HepG2 (cell line): ENCODE measurements around the gene HCFC2. TPM values are rescaled to one million over a fixed set of nuclear protein-coding genes. Genes with fewer than 3 reads are reported as not detected.
A peak's percentile ranks its signal among the peaks of the same experiment; 100 is the strongest.

ENCODE experiments used
- CENPX ChIP-seq: sonication (generic); formaldehyde crosslinking; IDR thresholded peaks from 2 replicates; pipeline ENCODE4 v1.9.0; 2021; ENCODE audit warnings: mild to moderate bottlenecking, missing genetic modification reagents, moderate library complexity
- ETV6 ChIP-seq: sonication (generic); formaldehyde crosslinking; conservative IDR thresholded peaks from 2 replicates; pipeline ENCODE4 v1.4.0; 2020; ENCODE audit warnings: missing genetic modification reagents
- MAFF ChIP-seq: IDR thresholded peaks from 2 replicates; pipeline ENCODE4 v1.6.1; 2011; ENCODE audit warnings: low read depth, low read length, improper control_type of control experiment
- MXI1 ChIP-seq: IDR thresholded peaks from 3 replicates; pipeline ENCODE4 v1.6.1; 2012; ENCODE audit warnings: low read depth, low read length, inconsistent platforms, borderline replicate concordance
- SAFB2 ChIP-seq: sonication (generic); formaldehyde crosslinking; IDR thresholded peaks from 2 replicates; pipeline ENCODE4 v1.5.1; 2020; ENCODE audit warnings: missing genetic modification reagents, low read depth, mild to moderate bottlenecking, borderline replicate concordance
- SP5 ChIP-seq: IDR thresholded peaks from 2 replicates; pipeline ENCODE4 v1.6.1; 2016; ENCODE audit warnings: low read depth, borderline replicate concordance
- SRSF1 ChIP-seq: fragments of 200-400 bp; formaldehyde crosslinking; optimal IDR thresholded peaks from 2 replicates; pipeline ENCODE3; 2017; ENCODE audit warnings: mild to moderate bottlenecking, low read depth, low read length, moderate library complexity
- ZMYM3 ChIP-seq: sonication (generic); formaldehyde crosslinking; IDR thresholded peaks from 2 replicates; pipeline ENCODE4 v1.5.1; 2020; ENCODE audit warnings: mild to moderate bottlenecking, missing genetic modification reagents
- ZNF549 ChIP-seq: sonication (generic); formaldehyde crosslinking; IDR thresholded peaks from 2 replicates; pipeline ENCODE4 v1.5.0; 2020; ENCODE audit warnings: missing genetic modification reagents
- ZSCAN30 ChIP-seq: sonication (generic); formaldehyde crosslinking; IDR thresholded peaks from 2 replicates; pipeline ENCODE4 v1.5.0; 2020; ENCODE audit warnings: mild to moderate bottlenecking, missing genetic modification reagents
- polyA plus RNA-seq, 8 experiments: library from polyadenylated mRNA; depleted of rRNA in 3 of 8; stranded (reverse) in 7 of 8; unstranded in 1 of 8; fragments of >200 nt; fragmentation: Illumina TruSeq in 4 of 8; extraction: Trizol in 4 of 8; gene quantifications; 2 replicates each; pipeline versions ENCODE4 v1.2.1 to v1.2.3, GENCODE V29; 2011 to 2016; ENCODE audit warnings: low read depth in 4 of 8, missing spikeins in 1 of 8, mixed read lengths in 1 of 8; ENCODE audit not compliant: insufficient read depth in 1 of 8
- total RNA-seq, 5 experiments: library from RNA; depleted of rRNA; stranded (reverse); fragments of >200 nt; fragmentation: Illumina TruSeq; extraction: Trizol; gene quantifications; 2 replicates each; pipeline ENCODE4 v1.2.3, GENCODE V29; 2016; ENCODE audit warnings: low read depth in 1 of 5
- TF ChIP-seq, protein P1 (sequence below): sonication (generic); formaldehyde crosslinking; IDR thresholded peaks from 2 replicates; pipeline ENCODE4 v1.4.0; 2020; ENCODE audit warnings: missing genetic modification reagents
- TF ChIP-seq, protein P2 (sequence below), 2 experiments: fragments of 450-650 bp in 1 of 2; sonication (generic) in 1 of 2; formaldehyde crosslinking in 1 of 2; IDR thresholded peaks; 2 replicates each; pipeline versions ENCODE4 v1.6.1 to v1.8.0; 2016 to 2022; ENCODE audit warnings: antibody characterized with exemption in 1 of 2, mild to moderate bottlenecking in 1 of 2, missing genetic modification reagents in 1 of 2
- TF ChIP-seq, protein P3 (sequence below): sonication (generic); formaldehyde crosslinking; IDR thresholded peaks from 2 replicates; pipeline ENCODE4 v1.8.1; 2022; ENCODE audit warnings: low read depth, mild to moderate bottlenecking, missing genetic modification reagents
- TF ChIP-seq, protein P4 (sequence below): IDR thresholded peaks from 2 replicates; pipeline ENCODE4 v1.6.1; 2016

The HCFC2 gene
- total and polyA plus RNA-seq, 2 of the 13 experiments (the other 11 are each of a cell fraction or from before 2014, with no cell fraction given), result 3.7 to 4.9 TPM

DNA sequence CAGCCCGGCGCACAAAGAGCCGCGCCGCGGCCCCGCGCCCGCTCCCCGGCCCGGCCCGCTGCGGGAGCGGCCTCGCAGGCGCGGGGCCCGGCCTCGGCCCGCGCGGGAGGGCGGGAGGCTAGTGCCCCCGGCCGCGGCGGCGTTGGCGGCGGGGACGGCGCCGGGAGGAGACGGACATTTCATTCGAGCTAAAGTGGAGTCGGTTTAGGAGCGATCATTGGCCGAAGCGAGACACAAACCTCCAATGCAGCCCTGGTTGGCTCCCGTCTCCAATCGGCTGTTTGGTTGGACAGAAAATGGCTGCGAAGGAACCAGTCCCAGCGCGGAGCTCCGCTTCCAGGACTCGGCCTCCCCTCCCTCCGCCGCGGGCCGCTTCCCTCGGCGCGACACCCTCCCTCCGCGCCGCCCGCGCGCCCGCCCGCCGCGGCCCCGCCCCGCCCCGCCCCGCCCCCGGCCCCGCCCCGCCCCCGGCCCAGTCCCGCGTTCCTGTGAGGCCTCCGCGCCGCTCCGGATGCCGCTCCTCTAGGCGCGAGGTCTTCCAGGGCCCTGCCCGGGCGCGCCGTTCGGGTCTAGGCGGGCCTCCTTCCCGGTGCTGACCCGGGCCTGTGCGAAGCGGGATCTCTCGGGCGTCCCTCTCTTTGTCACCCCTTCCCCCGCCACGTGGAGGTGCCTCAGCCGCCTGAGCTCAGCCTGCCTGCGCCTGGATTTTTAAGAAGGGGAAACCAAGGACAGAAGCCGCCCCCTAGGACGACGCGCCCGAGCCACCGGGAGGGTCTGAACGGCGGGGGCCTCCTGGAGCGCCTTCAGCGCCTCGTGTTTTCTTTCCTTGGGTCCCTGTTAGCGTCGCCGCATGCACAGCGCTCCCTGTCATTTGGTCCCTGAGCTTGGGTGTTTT lies 73.8 kb downstream of the HCFC2 start, which contains the start of gene NFYB (continued):
- TF ChIP-seq, protein P1, sequence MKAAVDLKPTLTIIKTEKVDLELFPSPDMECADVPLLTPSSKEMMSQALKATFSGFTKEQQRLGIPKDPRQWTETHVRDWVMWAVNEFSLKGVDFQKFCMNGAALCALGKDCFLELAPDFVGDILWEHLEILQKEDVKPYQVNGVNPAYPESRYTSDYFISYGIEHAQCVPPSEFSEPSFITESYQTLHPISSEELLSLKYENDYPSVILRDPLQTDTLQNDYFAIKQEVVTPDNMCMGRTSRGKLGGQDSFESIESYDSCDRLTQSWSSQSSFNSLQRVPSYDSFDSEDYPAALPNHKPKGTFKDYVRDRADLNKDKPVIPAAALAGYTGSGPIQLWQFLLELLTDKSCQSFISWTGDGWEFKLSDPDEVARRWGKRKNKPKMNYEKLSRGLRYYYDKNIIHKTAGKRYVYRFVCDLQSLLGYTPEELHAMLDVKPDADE (CRISPR knock-in tag), result 0 out of 2 replicates have a peak, but pooled peaks have one; percentile 70
- TF ChIP-seq ETV6 (no peak), CENPX (CRISPR knock-in tag) (no peak), ZMYM3 (0 out of 2 replicates have a peak, but pooled peaks have one; percentile 17), SP5 (no peak), MXI1 (0 out of 3 replicates have a peak, but pooled peaks have one; percentile 62), ZSCAN30 (CRISPR knock-in tag) (0 out of 2 replicates have a peak, but pooled peaks have one; percentile 33), MAFF (no peak), SAFB2 (CRISPR knock-in tag) (peak; percentile 80; the same call in 1 of the 2 replicates), ZNF549 (CRISPR knock-in tag) (no peak), SRSF1 (peak; percentile 100)
- TF ChIP-seq, protein P2, sequence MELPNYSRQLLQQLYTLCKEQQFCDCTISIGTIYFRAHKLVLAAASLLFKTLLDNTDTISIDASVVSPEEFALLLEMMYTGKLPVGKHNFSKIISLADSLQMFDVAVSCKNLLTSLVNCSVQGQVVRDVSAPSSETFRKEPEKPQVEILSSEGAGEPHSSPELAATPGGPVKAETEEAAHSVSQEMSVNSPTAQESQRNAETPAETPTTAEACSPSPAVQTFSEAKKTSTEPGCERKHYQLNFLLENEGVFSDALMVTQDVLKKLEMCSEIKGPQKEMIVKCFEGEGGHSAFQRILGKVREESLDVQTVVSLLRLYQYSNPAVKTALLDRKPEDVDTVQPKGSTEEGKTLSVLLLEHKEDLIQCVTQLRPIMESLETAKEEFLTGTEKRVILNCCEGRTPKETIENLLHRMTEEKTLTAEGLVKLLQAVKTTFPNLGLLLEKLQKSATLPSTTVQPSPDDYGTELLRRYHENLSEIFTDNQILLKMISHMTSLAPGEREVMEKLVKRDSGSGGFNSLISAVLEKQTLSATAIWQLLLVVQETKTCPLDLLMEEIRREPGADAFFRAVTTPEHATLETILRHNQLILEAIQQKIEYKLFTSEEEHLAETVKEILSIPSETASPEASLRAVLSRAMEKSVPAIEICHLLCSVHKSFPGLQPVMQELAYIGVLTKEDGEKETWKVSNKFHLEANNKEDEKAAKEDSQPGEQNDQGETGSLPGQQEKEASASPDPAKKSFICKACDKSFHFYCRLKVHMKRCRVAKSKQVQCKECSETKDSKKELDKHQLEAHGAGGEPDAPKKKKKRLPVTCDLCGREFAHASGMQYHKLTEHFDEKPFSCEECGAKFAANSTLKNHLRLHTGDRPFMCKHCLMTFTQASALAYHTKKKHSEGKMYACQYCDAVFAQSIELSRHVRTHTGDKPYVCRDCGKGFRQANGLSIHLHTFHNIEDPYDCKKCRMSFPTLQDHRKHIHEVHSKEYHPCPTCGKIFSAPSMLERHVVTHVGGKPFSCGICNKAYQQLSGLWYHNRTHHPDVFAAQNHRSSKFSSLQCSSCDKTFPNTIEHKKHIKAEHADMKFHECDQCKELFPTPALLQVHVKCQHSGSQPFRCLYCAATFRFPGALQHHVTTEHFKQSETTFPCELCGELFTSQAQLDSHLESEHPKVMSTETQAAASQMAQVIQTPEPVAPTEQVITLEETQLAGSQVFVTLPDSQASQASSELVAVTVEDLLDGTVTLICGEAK (IDR thresholded peaks at IDR 0.05), result no peak
- TF ChIP-seq, protein P2 (CRISPR knock-in tag; IDR thresholded peaks at IDR 0.05), result no peak
- TF ChIP-seq, protein P3, sequence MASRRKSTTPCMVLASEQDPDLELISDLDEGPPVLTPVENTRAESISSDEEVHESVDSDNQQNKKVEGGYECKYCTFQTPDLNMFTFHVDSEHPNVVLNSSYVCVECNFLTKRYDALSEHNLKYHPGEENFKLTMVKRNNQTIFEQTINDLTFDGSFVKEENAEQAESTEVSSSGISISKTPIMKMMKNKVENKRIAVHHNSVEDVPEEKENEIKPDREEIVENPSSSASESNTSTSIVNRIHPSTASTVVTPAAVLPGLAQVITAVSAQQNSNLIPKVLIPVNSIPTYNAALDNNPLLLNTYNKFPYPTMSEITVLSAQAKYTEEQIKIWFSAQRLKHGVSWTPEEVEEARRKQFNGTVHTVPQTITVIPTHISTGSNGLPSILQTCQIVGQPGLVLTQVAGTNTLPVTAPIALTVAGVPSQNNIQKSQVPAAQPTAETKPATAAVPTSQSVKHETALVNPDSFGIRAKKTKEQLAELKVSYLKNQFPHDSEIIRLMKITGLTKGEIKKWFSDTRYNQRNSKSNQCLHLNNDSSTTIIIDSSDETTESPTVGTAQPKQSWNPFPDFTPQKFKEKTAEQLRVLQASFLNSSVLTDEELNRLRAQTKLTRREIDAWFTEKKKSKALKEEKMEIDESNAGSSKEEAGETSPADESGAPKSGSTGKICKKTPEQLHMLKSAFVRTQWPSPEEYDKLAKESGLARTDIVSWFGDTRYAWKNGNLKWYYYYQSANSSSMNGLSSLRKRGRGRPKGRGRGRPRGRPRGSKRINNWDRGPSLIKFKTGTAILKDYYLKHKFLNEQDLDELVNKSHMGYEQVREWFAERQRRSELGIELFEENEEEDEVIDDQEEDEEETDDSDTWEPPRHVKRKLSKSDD (CRISPR knock-in tag), result no peak
- TF ChIP-seq, protein P4, sequence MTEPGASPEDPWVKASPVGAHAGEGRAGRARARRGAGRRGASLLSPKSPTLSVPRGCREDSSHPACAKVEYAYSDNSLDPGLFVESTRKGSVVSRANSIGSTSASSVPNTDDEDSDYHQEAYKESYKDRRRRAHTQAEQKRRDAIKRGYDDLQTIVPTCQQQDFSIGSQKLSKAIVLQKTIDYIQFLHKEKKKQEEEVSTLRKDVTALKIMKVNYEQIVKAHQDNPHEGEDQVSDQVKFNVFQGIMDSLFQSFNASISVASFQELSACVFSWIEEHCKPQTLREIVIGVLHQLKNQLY (CRISPR knock-in tag), result no peak
